Measurements from ENCODE around the gene NKX1-1. TPM values are rescaled to one million over a fixed set of nuclear protein-coding genes. Genes with fewer than 3 reads are reported as not detected.

NKX1-1 gene
- total and polyA plus RNA-seq, 9 of the 15 experiments (the other 6 are each of a cell fraction or from before 2014, with no cell fraction given), result not detected

- TF ChIP-seq FIP1L1 (IDR thresholded peaks at IDR 0.05; ENCODE audit: low read depth, low read length, poor library complexity, severe bottlenecking) (peak; percentile 75), ELK1 (CRISPR knock-in tag; IDR thresholded peaks at IDR 0.05) (0 out of 2 replicates have a peak, but pooled peaks have one; percentile 80), ZBTB43 (CRISPR knock-in tag; IDR thresholded peaks at IDR 0.05) (peak; percentile 99), DACH1 (IDR thresholded peaks at IDR 0.05; ENCODE audit: partially characterized antibody) (no peak), HMGXB4 (CRISPR knock-in tag; IDR thresholded peaks at IDR 0.05) (peak; percentile 100), E2F4 (CRISPR knock-in tag; IDR thresholded peaks at IDR 0.05; ENCODE audit: low read depth) (peak; percentile 98), SAFB (IDR thresholded peaks at IDR 0.05; ENCODE audit: borderline replicate concordance, low read depth, low read length) (peak; percentile 81), ZBTB5 (IDR thresholded peaks at IDR 0.05) (no peak), ZNF146 (CRISPR knock-in tag; IDR thresholded peaks at IDR 0.05; ENCODE audit: unreplicated experiment) (peak; percentile 97), ZNF707 (CRISPR knock-in tag; conservative IDR thresholded peaks at IDR 0.05) (no peak), ZNF740 (CRISPR knock-in tag; IDR thresholded peaks at IDR 0.05) (peak; percentile 95), ZNF740 (tag; IDR thresholded peaks at IDR 0.05) (no peak), GATA2 (CRISPR knock-in tag; IDR thresholded peaks at IDR 0.05) (peak; percentile 91), POLR2AphosphoS2 (IDR thresholded peaks at IDR 0.05; ENCODE audit: low read length) (no peak), ZNF766 (CRISPR knock-in tag; conservative IDR thresholded peaks at IDR 0.05) (peak; percentile 96), HDGF (IDR thresholded peaks at IDR 0.05) (no peak), MYBL2 (IDR thresholded peaks at IDR 0.05; ENCODE audit: low read depth) (no peak), MYBL2 (CRISPR knock-in tag; IDR thresholded peaks at IDR 0.05; ENCODE audit: borderline replicate concordance) (peak; percentile 90; the same call in 1 of the 2 replicates), ZKSCAN8 (CRISPR knock-in tag; IDR thresholded peaks at IDR 0.05) (0 out of 2 replicates have a peak, but pooled peaks have one; percentile 32)
These were observed 4.5 kb upstream of the NKX1-1 start (continued) for GRCh38 chr4:1410491-1411325.

Measured in K562 (cell line).